NCI-H187 treated with DMSO at 0.1 percent for 48 hours (cell line): ENCODE results near the gene TFR2.

ENCODE experiments used
- DNase-seq: peaks from one replicate; lab custom pipeline; 2025; lab: John Stamatoyannopoulos, UW

Gene TFR2

DNA sequence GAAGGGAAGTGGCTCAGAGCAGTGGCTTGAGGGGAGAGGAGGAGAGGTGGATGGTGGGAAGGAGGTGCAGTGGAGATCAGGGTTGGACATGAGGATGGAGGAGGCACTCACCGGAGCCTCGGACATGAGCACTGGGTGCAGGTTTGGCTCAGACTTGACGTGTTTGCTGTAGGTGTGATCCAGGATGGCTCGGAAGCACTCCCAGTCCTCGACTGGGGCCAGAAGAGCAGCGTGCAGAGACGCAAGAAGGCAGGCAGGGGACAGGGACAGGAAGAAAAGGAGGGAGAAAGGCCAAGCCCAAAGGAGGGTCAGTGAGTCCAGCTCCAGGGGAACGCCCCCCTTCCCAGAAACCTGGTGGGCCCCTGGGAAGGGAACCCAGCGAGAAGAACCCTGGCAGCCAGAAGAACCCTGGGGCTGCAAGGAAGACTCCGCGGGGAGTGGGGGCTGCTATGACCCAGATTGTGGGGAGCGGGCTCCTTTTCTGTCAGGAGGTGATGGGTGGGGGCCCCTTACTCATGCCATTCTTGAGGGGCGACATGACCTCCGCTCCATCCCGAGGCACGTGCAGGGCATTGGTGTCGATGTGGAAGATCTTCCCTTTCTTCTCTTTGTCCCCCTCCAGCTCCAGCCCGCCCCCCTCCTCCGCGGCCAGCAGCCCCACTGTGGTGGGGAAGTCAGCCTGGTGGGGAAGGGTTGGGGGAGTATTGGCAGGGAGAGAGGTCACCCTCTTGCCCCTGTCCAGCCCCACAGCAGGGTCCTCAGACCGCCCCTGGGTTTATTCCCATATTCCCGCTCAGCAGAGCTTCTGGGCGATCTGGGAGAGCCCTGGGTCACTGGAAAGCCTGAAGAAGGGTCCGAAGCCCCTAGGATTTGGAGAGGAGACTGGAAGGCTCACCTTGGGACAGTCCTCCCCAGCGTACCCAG is 13.8 kb upstream of the TFR2 start:
- no peak for DNase-seq

DNA sequence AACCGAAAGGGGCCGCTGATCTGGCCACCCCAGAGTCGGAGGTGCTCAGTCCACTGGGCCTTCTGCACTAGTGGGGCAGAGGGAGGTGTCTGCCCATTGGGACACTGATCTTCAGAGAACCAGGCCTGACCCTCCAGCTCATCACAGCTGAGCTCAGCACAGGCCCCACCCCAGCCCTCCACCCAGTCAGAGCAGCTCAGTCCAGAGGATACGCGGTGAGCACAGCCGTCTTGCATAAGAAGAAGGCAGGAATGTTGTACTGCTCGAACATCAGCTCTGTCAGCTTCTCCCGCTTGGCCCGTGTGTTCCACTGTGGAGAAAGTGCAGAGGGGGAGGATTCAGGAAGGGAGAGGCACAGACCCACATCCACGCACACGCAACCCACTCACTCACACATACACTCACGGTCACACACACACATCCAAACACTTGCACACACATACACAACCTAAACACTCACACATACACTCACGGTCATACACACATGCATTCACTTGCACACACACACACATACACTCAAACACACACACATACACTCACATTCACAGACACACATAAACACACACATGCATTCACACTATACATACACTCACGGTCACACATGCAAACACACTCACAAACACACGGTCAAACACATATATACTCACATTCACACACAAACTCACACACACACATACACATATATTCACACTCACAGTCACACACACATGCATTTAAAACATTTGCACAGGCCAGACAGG is 8.6 kb upstream of the TFR2 start:
- no peak for DNase-seq

DNA sequence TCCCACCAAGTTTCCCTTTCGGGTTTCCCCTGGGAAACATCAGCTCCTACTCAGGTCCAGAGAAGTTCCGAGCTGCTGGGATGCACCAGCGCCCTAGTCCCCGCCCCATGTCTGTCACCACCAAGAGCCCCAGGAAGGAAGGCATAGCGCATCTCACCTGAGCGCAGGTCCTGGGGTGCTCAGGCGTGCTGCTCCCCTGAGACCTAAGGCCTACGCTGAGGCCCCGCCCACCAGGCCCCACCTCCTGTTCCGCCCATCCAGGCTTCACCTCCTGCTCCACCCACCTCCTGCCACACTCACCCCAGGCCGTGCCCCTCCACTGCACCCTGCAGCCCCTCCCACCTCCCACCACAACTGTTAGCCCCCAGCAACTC is 1.2 kb upstream of the TFR2 start:
- DNase-seq, result no peak

GRCh38 chr7:100641860-100642533 is 645 bp upstream of the TFR2 start:
- DNase-seq, result no peak

DNA sequence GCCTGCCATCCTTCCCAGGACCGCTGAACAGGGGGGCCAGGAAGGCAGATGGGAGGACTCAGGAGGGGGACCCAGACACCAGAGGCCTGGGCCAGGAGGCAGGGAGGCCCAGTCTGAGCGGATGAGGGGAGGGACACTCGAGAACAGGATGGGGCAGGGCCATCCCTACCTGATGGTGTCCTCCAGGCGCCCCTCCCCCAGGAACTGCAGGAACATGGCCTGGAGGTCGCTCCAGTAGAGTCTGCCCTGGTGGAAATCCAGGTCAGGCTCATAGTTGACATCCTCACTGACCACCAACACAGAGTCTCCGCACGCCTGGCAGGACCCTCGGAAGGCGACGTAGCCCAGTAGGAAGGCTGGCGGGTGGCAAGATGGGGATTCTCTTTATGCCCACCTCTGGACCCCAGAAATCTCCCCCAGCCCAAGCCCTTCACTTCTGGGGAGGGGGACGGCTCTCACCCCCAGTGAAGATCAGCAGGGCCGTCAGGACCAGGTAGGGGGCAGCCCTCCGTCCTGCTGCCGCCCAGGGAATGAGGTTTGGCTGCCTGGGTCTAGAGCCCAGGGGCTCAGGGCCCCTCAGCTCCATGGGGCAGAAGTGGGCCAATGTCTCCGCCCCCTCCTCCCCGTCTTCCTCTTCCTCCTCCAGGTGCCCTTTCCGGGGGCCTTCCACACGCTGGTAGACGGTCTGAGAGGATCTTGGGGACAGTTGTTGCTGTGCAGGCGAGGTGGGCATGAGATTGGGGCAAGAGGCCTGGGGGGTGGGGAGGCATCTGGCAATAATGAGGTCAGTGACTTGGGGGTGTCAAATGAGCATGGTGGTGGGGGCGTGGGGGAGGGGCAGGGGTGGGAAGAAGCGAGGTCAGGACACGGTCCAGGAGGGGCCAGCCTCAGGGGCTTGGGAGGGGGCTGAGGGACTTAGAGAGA is 573 bp downstream of the TFR2 start:
- DNase-seq, result no peak

DNA sequence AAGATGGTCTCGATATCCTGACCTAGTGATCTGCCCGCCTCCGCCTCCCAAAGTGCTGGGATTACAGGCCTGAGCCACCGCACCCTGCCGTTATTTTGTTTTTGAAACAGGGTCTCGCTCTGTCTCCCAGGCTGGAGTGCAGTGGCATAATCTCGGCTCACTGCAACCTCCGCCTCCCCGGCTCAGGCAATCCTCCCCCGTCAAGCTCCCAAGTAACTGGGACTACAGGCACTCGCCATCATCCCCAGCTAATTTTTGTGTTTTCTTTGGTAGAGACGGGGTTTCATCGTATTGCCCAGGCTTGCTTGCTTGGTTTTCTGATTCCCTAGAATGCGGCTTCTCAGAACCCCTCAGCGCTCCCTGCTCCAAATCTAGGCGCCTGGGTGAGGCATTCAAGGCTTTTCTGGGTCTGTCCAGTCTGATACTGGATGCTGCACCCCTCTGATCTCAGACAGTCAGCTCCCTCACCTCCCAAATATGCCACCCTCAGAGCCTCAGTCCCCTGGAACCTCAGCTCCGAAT is 1.3 kb downstream of the TFR2 start:
- DNase-seq, result no peak

DNA sequence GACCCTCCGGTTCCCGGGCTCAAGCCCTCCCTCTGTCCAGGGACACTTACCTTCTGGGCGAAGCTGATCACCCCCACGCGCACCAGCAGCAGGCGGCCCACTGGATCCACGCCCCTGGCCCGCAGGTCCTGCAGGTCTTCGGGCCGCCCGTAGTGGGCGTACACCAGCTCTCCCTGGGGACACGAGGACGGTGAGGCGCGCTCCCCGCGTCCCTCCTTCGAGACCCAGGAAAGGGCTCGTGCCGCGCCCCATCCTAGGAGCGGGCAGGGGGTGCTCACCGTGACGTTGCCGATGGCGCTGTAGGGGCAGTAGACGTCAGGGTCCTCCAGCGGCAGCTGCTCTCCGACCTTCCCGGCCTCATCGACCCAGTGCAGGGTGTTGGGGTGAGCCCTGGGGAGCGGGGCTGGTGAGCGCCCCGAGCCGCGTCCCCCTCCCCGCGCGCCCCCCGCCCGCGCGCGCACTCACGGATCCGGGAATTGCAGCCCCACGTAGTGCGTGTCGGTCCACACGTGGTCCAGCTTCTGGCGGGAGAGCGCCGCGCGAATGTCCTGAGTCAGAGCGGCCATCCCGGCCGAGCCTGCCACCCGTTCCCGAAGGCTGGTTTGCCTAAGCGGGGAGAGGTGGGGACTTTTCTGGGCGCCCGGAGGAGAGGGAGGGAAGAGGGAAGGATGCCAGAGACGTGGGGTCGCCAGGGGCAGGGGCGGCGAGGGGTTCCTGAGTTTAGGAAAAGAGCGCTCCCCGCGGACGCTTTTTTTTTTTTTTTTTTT is 8.2 kb downstream of the TFR2 start:
- no peak for DNase-seq

DNA sequence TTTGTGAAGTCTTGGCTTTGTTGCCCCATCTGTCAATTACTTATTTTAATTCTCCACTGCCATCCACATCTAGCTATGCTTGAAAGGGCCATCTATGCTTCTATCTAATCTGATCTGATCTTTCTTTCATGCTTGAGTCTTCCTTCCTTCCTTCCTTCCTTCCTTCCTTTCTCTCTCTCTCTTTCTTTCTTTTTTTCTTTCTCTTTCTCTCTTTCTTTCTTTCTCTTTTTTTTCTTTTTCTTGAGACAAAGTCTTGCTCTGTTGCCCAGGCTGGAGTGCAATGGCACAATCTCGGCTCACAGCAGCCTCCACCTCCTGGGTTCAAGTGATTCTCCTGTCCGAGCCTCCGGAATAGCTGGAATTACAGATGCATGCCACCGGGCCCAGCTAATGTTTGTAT is 11.3 kb downstream of the TFR2 start:
- DNase-seq, result no peak

DNA sequence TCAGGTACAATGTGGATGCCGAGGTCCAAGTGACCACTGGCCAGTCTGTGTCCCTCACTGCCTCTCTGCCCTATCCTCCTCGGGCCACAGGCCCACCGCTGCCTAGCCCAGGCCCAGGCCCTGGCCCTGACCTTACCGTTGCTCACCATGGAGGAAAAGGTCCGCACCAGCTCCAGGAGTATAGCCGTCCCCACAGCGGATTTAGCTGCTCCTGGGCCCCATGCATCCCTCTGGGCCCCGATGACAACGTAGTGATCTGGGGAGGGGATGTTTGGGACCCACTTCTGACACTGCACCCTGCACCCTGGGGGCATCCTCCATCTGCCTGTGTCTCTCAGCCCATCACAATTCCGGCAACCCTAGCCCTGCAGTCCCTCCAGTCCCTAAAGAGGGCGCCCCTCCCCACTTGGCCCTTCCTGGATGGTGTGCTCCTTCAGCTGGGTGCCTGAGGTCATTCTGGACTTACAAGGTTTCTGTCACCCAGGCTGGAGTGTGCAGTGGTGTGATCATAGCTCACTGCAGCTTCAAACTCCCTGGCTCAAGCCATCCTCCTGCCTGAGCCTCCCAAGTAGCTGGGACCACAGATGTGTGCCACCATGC is 12.1 kb downstream of the TFR2 start:
- DNase-seq, result no peak

DNA sequence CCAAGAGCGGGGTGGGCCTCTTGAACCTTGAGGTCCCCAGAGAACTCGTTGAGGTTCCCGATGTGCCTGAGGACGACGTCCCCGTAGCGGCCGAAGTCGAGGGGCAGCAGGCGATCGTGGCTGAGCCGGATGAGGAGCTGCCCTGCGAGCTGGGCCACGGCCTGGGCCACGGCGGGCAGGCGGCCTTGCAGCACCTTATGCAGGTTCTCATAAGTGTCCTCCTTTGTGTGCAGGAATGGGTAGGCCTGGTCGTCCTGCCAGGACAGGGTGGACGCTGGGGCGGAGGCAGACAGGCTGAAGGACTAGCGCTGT is 14.2 kb downstream of the TFR2 start:
- DNase-seq, result no peak

DNA sequence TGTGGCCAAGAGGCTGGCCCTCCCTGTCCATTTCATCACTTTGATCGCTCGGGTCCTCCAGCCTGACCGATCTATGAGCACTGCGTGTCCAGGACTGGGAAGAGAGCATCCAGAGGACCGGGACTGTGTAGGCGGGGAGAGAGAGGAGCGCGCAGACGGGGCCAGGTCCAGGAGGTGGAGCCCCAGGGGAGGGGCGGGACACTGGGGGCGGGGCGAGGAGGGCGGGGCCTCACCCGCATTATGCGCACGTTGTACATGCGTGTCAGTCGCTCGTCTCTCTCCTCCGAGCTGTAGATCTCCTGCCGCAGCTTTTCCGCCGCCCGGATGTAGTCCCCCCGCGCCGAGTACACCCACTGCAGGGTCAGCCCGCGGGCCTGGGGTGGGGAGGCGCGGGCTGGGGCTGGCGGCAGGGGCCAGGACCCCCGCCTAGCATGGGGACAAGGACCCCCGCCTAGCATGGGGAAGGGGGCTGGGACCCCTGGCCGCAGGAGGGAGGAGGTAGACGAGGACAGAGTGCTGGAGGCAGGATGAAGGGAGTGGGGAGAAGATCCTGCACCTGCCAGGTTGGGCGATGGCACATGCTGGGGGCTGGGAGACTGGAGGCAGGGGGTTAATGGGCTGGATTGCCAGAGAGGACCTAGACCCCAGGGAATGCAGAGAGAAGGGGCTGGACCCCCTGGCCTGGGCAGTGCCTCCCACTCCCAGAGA is 14.7 kb downstream of the TFR2 start:
- DNase-seq, result peak; percentile 72

- DNase-seq, result no peak
Measured at GRCh38 chr7:100626055-100626454, 15.3 kb downstream of the TFR2 start.

DNA sequence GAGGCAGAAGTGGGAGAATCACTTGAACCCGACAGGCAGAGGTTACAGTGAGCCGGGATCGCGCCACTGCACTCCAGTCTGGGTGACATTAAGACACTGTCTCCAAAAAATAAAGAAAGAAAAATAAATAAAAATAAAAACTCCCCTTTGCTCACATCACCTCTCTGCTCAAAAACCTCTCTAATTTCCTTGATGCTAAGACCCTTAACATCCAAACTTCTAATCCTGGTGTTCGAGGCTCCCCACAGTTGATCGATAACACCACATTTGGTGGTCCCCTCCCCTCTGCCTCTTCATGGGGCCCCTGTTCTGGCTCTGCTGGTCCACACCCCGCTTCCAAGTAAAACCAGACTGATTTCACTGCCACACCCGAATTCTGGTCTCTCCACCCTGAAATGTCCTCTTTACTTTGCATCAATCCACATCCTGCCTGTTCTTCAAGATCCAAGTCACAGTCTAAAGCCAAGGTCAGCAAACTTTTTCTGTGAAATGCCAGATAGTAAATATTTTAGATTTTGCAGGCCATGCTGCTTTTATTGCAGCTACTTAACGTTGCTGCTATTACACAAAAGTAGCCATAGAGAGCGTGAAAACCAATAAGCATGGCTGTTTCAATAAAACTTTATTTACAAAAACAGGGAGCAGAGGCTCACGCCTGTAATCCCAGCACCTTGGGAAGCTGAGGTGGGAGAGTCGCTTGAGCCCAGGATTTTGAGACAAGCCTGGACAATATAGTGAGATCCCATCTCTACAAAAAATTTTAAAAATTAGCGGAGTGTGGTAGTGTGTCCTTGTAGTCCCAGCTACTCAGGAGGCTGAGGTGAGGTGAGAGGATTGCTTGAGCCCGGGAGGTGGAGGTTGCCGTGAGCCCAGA is 17.2 kb downstream of the TFR2 start:
- DNase-seq, result no peak

- DNase-seq, result no peak
Measured at GRCh38 chr7:100621554-100621953, 19.8 kb downstream of the TFR2 start.

- DNase-seq, result no peak
Measured at GRCh38 chr7:100620804-100621203, 20.5 kb downstream of the TFR2 start.

GRCh38 chr7:100620239-100620638 is 21.1 kb downstream of the TFR2 start:
- DNase-seq, result no peak

GRCh38 chr7:100614308-100614861 is 27.0 kb downstream of the TFR2 start:
- DNase-seq, result no peak

GRCh38 chr7:100613412-100614175 is 27.8 kb downstream of the TFR2 start:
- no peak for DNase-seq
